Osteoblast (primary cell): ENCODE data around the gene DCT. TPM values are rescaled to one million over a fixed set of nuclear protein-coding genes. Genes with fewer than 3 reads are reported as not detected.

ENCODE experiments used
- DNase-seq: peaks from one replicate; pipeline ENCODE4 v3.0.0; 2011; ENCODE audit warnings: low spot score, mixed read lengths; ENCODE audit not compliant: insufficient read length; ENCODE audit errors: missing footprints
- H2AFZ ChIP-seq: 2 replicates; pipeline ENCODE4 v1.6.0; 2011; ENCODE audit warnings: mild to moderate bottlenecking, low read length
- H3K27ac ChIP-seq: 2 replicates; pipeline ENCODE4 v1.5.1; 2011; ENCODE audit warnings: mild to moderate bottlenecking, low read depth, low read length, moderate library complexity
- H3K27me3 ChIP-seq: 2 replicates; pipeline ENCODE4 v1.6.0; 2012; ENCODE audit warnings: mild to moderate bottlenecking, control low read depth, inconsistent platforms, low read length, moderate library complexity; ENCODE audit not compliant: insufficient read depth
- H3K36me3 ChIP-seq: 2 replicates; pipeline ENCODE4 v1.5.1; 2011; ENCODE audit warnings: mild to moderate bottlenecking, low read length, control low read depth, moderate library complexity; ENCODE audit not compliant: insufficient read depth
- H3K4me1 ChIP-seq: 2 replicates; pipeline ENCODE4 v1.5.1; 2011; ENCODE audit warnings: mild to moderate bottlenecking, low read length, control low read depth, moderate library complexity; ENCODE audit not compliant: insufficient read depth
- H3K4me2 ChIP-seq: 2 replicates; pipeline ENCODE4 v1.6.0; 2011; ENCODE audit warnings: mild to moderate bottlenecking, low read length; ENCODE audit not compliant: insufficient read depth
- H3K4me3 ChIP-seq: fragments of 200-600 bp; sonication (generic); 3 replicates; pipeline ENCODE4 v1.5.1; 2012; ENCODE audit warnings: mild to moderate bottlenecking, low read length, inconsistent platforms; ENCODE audit not compliant: insufficient read depth
- H3K79me2 ChIP-seq: 2 replicates; pipeline ENCODE4 v1.6.0; 2012; ENCODE audit warnings: mild to moderate bottlenecking, low read length, control low read depth, inconsistent platforms; ENCODE audit not compliant: insufficient read depth
- H3K9me3 ChIP-seq: 2 replicates; pipeline ENCODE4 v1.5.1; 2011; ENCODE audit warnings: low read depth, low read length, control low read depth
- H4K20me1 ChIP-seq: 2 replicates; pipeline ENCODE4 v1.6.0; 2012; ENCODE audit warnings: mild to moderate bottlenecking, low read length, control low read depth; ENCODE audit not compliant: insufficient read depth
- CTCF ChIP-seq: IDR thresholded peaks from 2 replicates; pipeline ENCODE4 v1.5.1; 2011; ENCODE audit warnings: mild to moderate bottlenecking, low read depth, low read length, moderate library complexity; ENCODE audit errors: extremely low read depth
- total RNA-seq: library from RNA; depleted of rRNA; stranded (reverse); fragments of >200 nt; gene quantifications from 2 replicates; pipeline ENCODE4 v1.2.3, GENCODE V29; 2012

Gene DCT
- total RNA-seq, 1 donor, result under 0.01 TPM

GRCh38 chr13:94444826-94445225 lies 34.7 kb downstream of the DCT start:
- Histone ChIP-seq H3K27me3 (no peaks in the 10 kb centered on the region), H3K4me3 (no peak overlapping the region), H3K4me1 (no peaks in the 10 kb centered on the region), H2AFZ (no peak overlapping the region), H4K20me1 (no peaks in the 10 kb centered on the region), H3K36me3 (no peaks in the 10 kb centered on the region), H3K27ac (no peak overlapping the region), H3K4me2 (no peak overlapping the region), H3K9me3 (no peaks in the 10 kb centered on the region), H3K79me2 (no peaks in the 10 kb centered on the region)
- TF ChIP-seq CTCF, result no peak
- no peak for DNase-seq

- peak; percentile 82 for DNase-seq
- no peaks in the 10 kb centered on the region for H3K36me3 ChIP-seq
- no peaks in the 10 kb centered on the region for H3K79me2 ChIP-seq
- H3K27ac ChIP-seq, result no peak overlapping the region
- H3K9me3 ChIP-seq, result no peaks in the 10 kb centered on the region
- peak; percentile 61 for TF ChIP-seq CTCF
- H2AFZ ChIP-seq, result no peak overlapping the region
- H3K4me2 ChIP-seq, result no peak overlapping the region
- peaks cover 2% of the 10 kb centered on the region for H3K27me3 ChIP-seq
- no peak overlapping the region for H3K4me3 ChIP-seq
- no peaks in the 10 kb centered on the region for H3K4me1 ChIP-seq
- H4K20me1 ChIP-seq, result no peaks in the 10 kb centered on the region
Observed at GRCh38 chr13:94435604-94436226, 43.8 kb downstream of the DCT start.

GRCh38 chr13:94433055-94433961 lies 46.2 kb downstream of the DCT start:
- Histone ChIP-seq H3K4me2 (no peak overlapping the region), H3K27me3 (peaks cover 2% of the 10 kb centered on the region), H2AFZ (no peak overlapping the region), H3K4me3 (no peak overlapping the region), H3K27ac (no peak overlapping the region), H3K4me1 (no peaks in the 10 kb centered on the region), H4K20me1 (no peaks in the 10 kb centered on the region), H3K36me3 (no peaks in the 10 kb centered on the region), H3K79me2 (no peaks in the 10 kb centered on the region), H3K9me3 (no peaks in the 10 kb centered on the region)
- no peak for DNase-seq
- TF ChIP-seq CTCF, result no peak

- TF ChIP-seq CTCF, result no peak
- Histone ChIP-seq H3K9me3 (no peaks in the 10 kb centered on the region), H3K27me3 (no peaks in the 10 kb centered on the region), H3K4me2 (no peak overlapping the region), H4K20me1 (no peaks in the 10 kb centered on the region), H3K36me3 (no peaks in the 10 kb centered on the region), H3K4me1 (no peaks in the 10 kb centered on the region), H2AFZ (no peak overlapping the region), H3K4me3 (no peak overlapping the region), H3K79me2 (no peaks in the 10 kb centered on the region), H3K27ac (no peak overlapping the region)
- no peak for DNase-seq
Observed at GRCh38 chr13:94431987-94432386, 47.5 kb downstream of the DCT start.
